ENCODE results near the gene SMIM20. TPM values are rescaled to one million over a fixed set of nuclear protein-coding genes. Genes with fewer than 3 reads are reported as not detected.
A peak's percentile ranks its signal among the peaks of the same experiment; 100 is the strongest.

The SMIM20 gene
- total and polyA plus RNA-seq, 12 donors: 27.4 to 48.5 (median 42.0) TPM

- DNase-seq: no peak
- H3K36me3 ChIP-seq: peaks cover 0 to 7% (median 0%) of the 10 kb centered on the region in 9 donors
- WGBS, 2 donors: 73% methylated on average over 6 of the region's 6 CpGs
- H3K27ac ChIP-seq: peak overlapping the region in 1 of 10 donors; percentile 31
- intact Hi-C loops (cut with DNase I): no loop called here
- TF ChIP-seq CTCF (IDR thresholded peaks at IDR 0.05): no peak
- no peak for ATAC-seq
- peaks cover 0 to 38% (median 21%) of the 10 kb centered on the region in 9 donors for H3K4me1 ChIP-seq
- no peaks in the 10 kb centered on the region for H3K9me3 ChIP-seq
- no peaks in the 10 kb centered on the region for H3K27me3 ChIP-seq
- H3K4me3 ChIP-seq: no peak overlapping the region
Measured at GRCh38 chr4:25930731-25931354, 16.8 kb downstream of the SMIM20 start.

GRCh38 chr4:25936696-25937095 is 22.7 kb downstream of the SMIM20 start:
- Histone ChIP-seq H3K27ac (no peak overlapping the region), H3K4me1 (peaks cover 0 to 21% (median 11%) of the 10 kb centered on the region in 9 donors), H3K9me3 (no peaks in the 10 kb centered on the region), H3K4me3 (no peak overlapping the region), H3K27me3 (no peaks in the 10 kb centered on the region), H3K36me3 (no peaks in the 10 kb centered on the region)
- WGBS, 2 donors: 95 to 100% methylated on average over 2 of the region's 2 CpGs
- no peak for ATAC-seq
- intact Hi-C loops (cut with DNase I): no loop called here
- DNase-seq: no peak
- no peak for TF ChIP-seq CTCF (IDR thresholded peaks at IDR 0.05)

- H3K27me3 ChIP-seq: no peaks in the 10 kb centered on the region
Measured at GRCh38 chr4:25937801-25938200, 23.8 kb downstream of the SMIM20 start.

GRCh38 chr4:25938366-25938765 is 24.3 kb downstream of the SMIM20 start:
- intact Hi-C loops (cut with DNase I): no loop called here
- no peak for ATAC-seq

More at GRCh38 chr4:25937801-25938200, 23.8 kb downstream of the SMIM20 start:
- H3K4me1 ChIP-seq: peaks cover 0 to 25% (median 14%) of the 10 kb centered on the region in 9 donors
- H3K27ac ChIP-seq: peak overlapping the region in 3 of 10 donors; percentile 4 to 69 (median 43)
- H3K36me3 ChIP-seq: no peaks in the 10 kb centered on the region
- no peak overlapping the region for H3K4me3 ChIP-seq
- 57 to 66% methylated on average over 1 of the region's 1 CpG for WGBS, 2 donors
- no peaks in the 10 kb centered on the region for H3K9me3 ChIP-seq
- intact Hi-C loops (cut with DNase I): no loop called here
- no peak for ATAC-seq
- DNase-seq: no peak
- TF ChIP-seq CTCF (IDR thresholded peaks at IDR 0.05): no peak

More at GRCh38 chr4:25938366-25938765, 24.3 kb downstream of the SMIM20 start:
- Histone ChIP-seq H3K27me3 (no peaks in the 10 kb centered on the region), H3K4me1 (peaks cover 0 to 26% (median 18%) of the 10 kb centered on the region in 9 donors), H3K36me3 (no peaks in the 10 kb centered on the region), H3K27ac (peak overlapping the region in 5 of 10 donors; percentile 3 to 69 (median 25)), H3K4me3 (no peak overlapping the region), H3K9me3 (no peaks in the 10 kb centered on the region)
- WGBS, 2 donors: 57 to 65% methylated on average over 6 of the region's 6 CpGs
- TF ChIP-seq CTCF (IDR thresholded peaks at IDR 0.05): no peak
- no peak for DNase-seq
